ENCODE measurements around the gene MITD1.

- TF ChIP-seq CTCF (IDR thresholded peaks at IDR 0.05) = no peak
- no peak for TF ChIP-seq POLR2A (IDR thresholded peaks at IDR 0.05)
Observed at GRCh38 chr2:99217929-99218501, 37.2 kb upstream of the MITD1 start.

Data from thyroid gland (tissue), 4 donors.